HCT116 (cell line): ENCODE measurements around the gene TAF1. TPM values are rescaled to one million over a fixed set of nuclear protein-coding genes. Genes with fewer than 3 reads are reported as not detected.
A peak's percentile ranks its signal among the peaks of the same experiment; 100 is the strongest.

Experiments used
- ATAC-seq: fragments of 200-7000 bp; cut with Tn5 transposase; 2 replicates; pipeline ENCODE4 v1.9.1; 2020; ENCODE audit warnings: mild to moderate bottlenecking, moderate library complexity
- Bru-seq: library from RNA; stranded (reverse); fragments of 400-500 nt; gene quantifications from one replicate; lab custom pipeline; 2021; lab: Mats Ljungman, UMichigan
- BruChase-seq, 2 experiments: library from RNA; stranded (reverse); fragments of 400-500 nt; gene quantifications; one replicate each; lab custom pipeline; 2021; lab: Mats Ljungman, UMichigan
- BruUV-seq: library from RNA; stranded (reverse); fragments of 400-500 nt; replicated peaks from 2 replicates; lab custom pipeline; 2021; lab: Mats Ljungman, UMichigan
- CTCF ChIA-PET: fragments of 300-600 bp; sonication (Branson Sonifier 250); formaldehyde crosslinking; loops from one replicate; lab custom pipeline; 2021; ENCODE audit warnings: antibody characterized with exemption; lab: Charles Lee
- POLR2A ChIA-PET: fragments of 300-600, 350-600 bp; sonication (Branson Sonifier 250); formaldehyde crosslinking; loops from one replicate; lab custom pipeline; 2021; ENCODE audit warnings: antibody characterized with exemption; lab: Charles Lee
- RAD21 ChIA-PET, 2 experiments: fragments of 300-600 bp; sonication (Branson Sonifier 250); formaldehyde crosslinking; loops; one replicate each; lab custom pipeline; 2023; ENCODE audit warnings: low total read pairs in 2 of 2; ENCODE audit not compliant: uncharacterized antibody in 2 of 2, unreplicated experiment in 2 of 2, low non-redundant PET in 1 of 2; lab: Charles Lee
- DNase-seq: peaks from one replicate; pipeline ENCODE4 v3.0.0-alpha.2; 2010; ENCODE audit warnings: low read depth, low spot score
- H2AFZ ChIP-seq: fragments of 200-600 bp; shearing (Covaris generic), sonication (generic); 2 replicates; pipeline ENCODE4 v1.6.1; 2017; ENCODE audit warnings: low read depth, mixed run types, mixed read lengths, antibody characterized with exemption, low read length; ENCODE audit not compliant: poor library complexity, severe bottlenecking
- H3K27ac ChIP-seq: 2 replicates; pipeline ENCODE4 v1.5.1; 2012; ENCODE audit warnings: low read depth, low read length
- H3K27me3 ChIP-seq: fragments of 200-600 bp; sonication (generic); 2 replicates; pipeline ENCODE4 v1.6.1; 2016; ENCODE audit warnings: mixed run types, low read length, mixed read lengths; ENCODE audit not compliant: insufficient read depth
- H3K36me3 ChIP-seq, 2 experiments: fragments of 200-500 bp in 1 of 2; fragments of 200-600 bp in 1 of 2; sonication (Bioruptor generic) in 1 of 2; sonication (generic) in 1 of 2; 2 replicates each; pipeline versions ENCODE4 v1.5.1 to v1.6.1; 2014 to 2016; ENCODE audit warnings: low read length in 2 of 2, inconsistent platforms in 1 of 2, mixed read lengths in 1 of 2, mixed run types in 1 of 2; ENCODE audit not compliant: insufficient read depth in 2 of 2, control insufficient read depth in 1 of 2
- H3K4me1 ChIP-seq, 2 experiments: fragments of 200-600 bp in 1 of 2; sonication (generic) in 1 of 2; 2 replicates each; pipeline versions ENCODE4 v1.5.1 to v1.6.1; 2012 to 2017; ENCODE audit warnings: low read length in 2 of 2, inconsistent platforms in 1 of 2, mild to moderate bottlenecking in 1 of 2, mixed read lengths in 1 of 2, mixed run types in 1 of 2, moderate library complexity in 1 of 2; ENCODE audit not compliant: insufficient read depth in 2 of 2, control insufficient read depth in 1 of 2
- H3K4me2 ChIP-seq: fragments of 200-600 bp; sonication (generic); 2 replicates; pipeline ENCODE4 v1.6.1; 2017; ENCODE audit warnings: mixed run types, low read length, mixed read lengths
- H3K4me3 ChIP-seq, 2 experiments: fragments of 200-600 bp in 1 of 2; sonication (generic) in 1 of 2; replicated peaks in 1 of 2; 2 replicates each; pipeline ENCODE4 v1.5.1; 2011 to 2016; ENCODE audit warnings: low read length in 2 of 2, control low read depth in 1 of 2, low read depth in 1 of 2, mild to moderate bottlenecking in 1 of 2, mixed read lengths in 1 of 2, mixed run types in 1 of 2
- H3K79me2 ChIP-seq: fragments of 200-600 bp; sonication (generic); 2 replicates; pipeline ENCODE4 v1.6.1; 2017; ENCODE audit warnings: mild to moderate bottlenecking, mixed run types, low read length, moderate library complexity, mixed read lengths; ENCODE audit not compliant: insufficient read depth
- H3K9ac ChIP-seq: fragments of 200-600 bp; sonication (generic); 2 replicates; pipeline ENCODE4 v1.6.1; 2016; ENCODE audit warnings: low read length, mixed read lengths
- H3K9me2 ChIP-seq: fragments of 200-600 bp; sonication (generic), shearing (Covaris generic); 2 replicates; pipeline ENCODE4 v1.6.1; 2017; ENCODE audit warnings: mixed run types, mild to moderate bottlenecking, moderate library complexity; ENCODE audit not compliant: insufficient read depth
- H3K9me3 ChIP-seq, 2 experiments: fragments of 200-500 bp in 1 of 2; fragments of 200-600 bp in 1 of 2; sonication (Bioruptor generic) in 1 of 2; sonication (generic) in 1 of 2; 2 replicates each; pipeline ENCODE4 v1.6.1; 2014 to 2017; ENCODE audit warnings: low read length in 2 of 2, mixed read lengths in 2 of 2, inconsistent platforms in 1 of 2, low read depth in 1 of 2, mild to moderate bottlenecking in 1 of 2, mixed run types in 1 of 2, moderate library complexity in 1 of 2; ENCODE audit not compliant: control insufficient read depth in 1 of 2, insufficient read depth in 1 of 2
- H4K20me1 ChIP-seq: fragments of 200-600 bp; sonication (generic), shearing (Covaris generic); 2 replicates; pipeline ENCODE4 v1.6.1; 2017; ENCODE audit warnings: mixed run types, mild to moderate bottlenecking, moderate library complexity; ENCODE audit not compliant: insufficient read depth
- CBX3 ChIP-seq: IDR thresholded peaks from 2 replicates; pipeline ENCODE4 v1.6.1; 2012; ENCODE audit warnings: low read depth
- CEBPB ChIP-seq: IDR thresholded peaks from 2 replicates; pipeline ENCODE4 v1.6.1; 2012; ENCODE audit warnings: low read depth
- EZH2 ChIP-seq: fragments of 200-600 bp; sonication (generic); IDR thresholded peaks from 2 replicates; pipeline ENCODE4 v1.6.1; 2017; ENCODE audit warnings: antibody characterized with exemption, mixed run types
- EZH2phosphoT487 ChIP-seq: fragments of 200-600 bp; IDR thresholded peaks from 2 replicates; pipeline ENCODE4 v1.6.1; 2018; ENCODE audit warnings: antibody characterized with exemption, borderline replicate concordance
- JUND ChIP-seq: IDR thresholded peaks from 2 replicates; pipeline ENCODE4 v1.6.1; 2012
- POLR2AphosphoS5 ChIP-seq: IDR thresholded peaks from 2 replicates; pipeline ENCODE4 v1.6.1; 2011; ENCODE audit warnings: mild to moderate bottlenecking, low read depth, low read length, moderate library complexity
- RAD21 ChIP-seq: IDR thresholded peaks from 2 replicates; pipeline ENCODE4 v1.6.1; 2012; ENCODE audit warnings: low read depth, mild to moderate bottlenecking
- SP1 ChIP-seq: IDR thresholded peaks from 2 replicates; pipeline ENCODE4 v1.6.1; 2012; ENCODE audit warnings: low read depth
- ZFX ChIP-seq: fragments of 450-650 bp; IDR thresholded peaks from 2 replicates; pipeline ENCODE4 v1.6.1; 2017
- ZNF274 ChIP-seq: fragments of 200-500 bp; sonication (Bioruptor generic); IDR thresholded peaks from 2 replicates; pipeline ENCODE4 v1.6.1; 2014; ENCODE audit warnings: mild to moderate bottlenecking, low read depth, low read length, inconsistent platforms
- intact Hi-C: fragments of 100-400 bp; cut with micrococcal nuclease; formaldehyde crosslinking; loops from 2 replicates; pipeline ENCODE4 v1.10.0; 2022
- long read RNA-seq: library from polyadenylated mRNA; unstranded; transcript quantifications from one replicate; pipeline ENCODE4 v2.0.0, GENCODE V29; 2021; ENCODE audit not compliant: unreplicated experiment
- polyA plus RNA-seq: library from polyadenylated mRNA; unstranded; fragments of >200 nt; gene quantifications from 2 replicates; pipeline ENCODE4 v1.2.1, GENCODE V29; 2012; ENCODE audit warnings: missing spikeins
- total RNA-seq: library from RNA; stranded (reverse); gene quantifications from one replicate; pipeline ENCODE4 v1.2.1, GENCODE V29; 2021; ENCODE audit not compliant: unreplicated experiment
- TF ChIP-seq, protein P1 (sequence below): IDR thresholded peaks from 2 replicates; pipeline ENCODE4 v1.6.1; 2012; ENCODE audit warnings: low read depth
- TF ChIP-seq, protein P2 (sequence below): IDR thresholded peaks from 2 replicates; pipeline ENCODE4 v1.6.1; 2011; ENCODE audit warnings: mild to moderate bottlenecking, low read length, moderate library complexity; ENCODE audit not compliant: insufficient replicate concordance; ENCODE audit errors: extremely low read depth
- TF ChIP-seq, protein P3 (sequence below): IDR thresholded peaks from 2 replicates; pipeline ENCODE4 v1.6.1; 2012

Gene TAF1, protein sequence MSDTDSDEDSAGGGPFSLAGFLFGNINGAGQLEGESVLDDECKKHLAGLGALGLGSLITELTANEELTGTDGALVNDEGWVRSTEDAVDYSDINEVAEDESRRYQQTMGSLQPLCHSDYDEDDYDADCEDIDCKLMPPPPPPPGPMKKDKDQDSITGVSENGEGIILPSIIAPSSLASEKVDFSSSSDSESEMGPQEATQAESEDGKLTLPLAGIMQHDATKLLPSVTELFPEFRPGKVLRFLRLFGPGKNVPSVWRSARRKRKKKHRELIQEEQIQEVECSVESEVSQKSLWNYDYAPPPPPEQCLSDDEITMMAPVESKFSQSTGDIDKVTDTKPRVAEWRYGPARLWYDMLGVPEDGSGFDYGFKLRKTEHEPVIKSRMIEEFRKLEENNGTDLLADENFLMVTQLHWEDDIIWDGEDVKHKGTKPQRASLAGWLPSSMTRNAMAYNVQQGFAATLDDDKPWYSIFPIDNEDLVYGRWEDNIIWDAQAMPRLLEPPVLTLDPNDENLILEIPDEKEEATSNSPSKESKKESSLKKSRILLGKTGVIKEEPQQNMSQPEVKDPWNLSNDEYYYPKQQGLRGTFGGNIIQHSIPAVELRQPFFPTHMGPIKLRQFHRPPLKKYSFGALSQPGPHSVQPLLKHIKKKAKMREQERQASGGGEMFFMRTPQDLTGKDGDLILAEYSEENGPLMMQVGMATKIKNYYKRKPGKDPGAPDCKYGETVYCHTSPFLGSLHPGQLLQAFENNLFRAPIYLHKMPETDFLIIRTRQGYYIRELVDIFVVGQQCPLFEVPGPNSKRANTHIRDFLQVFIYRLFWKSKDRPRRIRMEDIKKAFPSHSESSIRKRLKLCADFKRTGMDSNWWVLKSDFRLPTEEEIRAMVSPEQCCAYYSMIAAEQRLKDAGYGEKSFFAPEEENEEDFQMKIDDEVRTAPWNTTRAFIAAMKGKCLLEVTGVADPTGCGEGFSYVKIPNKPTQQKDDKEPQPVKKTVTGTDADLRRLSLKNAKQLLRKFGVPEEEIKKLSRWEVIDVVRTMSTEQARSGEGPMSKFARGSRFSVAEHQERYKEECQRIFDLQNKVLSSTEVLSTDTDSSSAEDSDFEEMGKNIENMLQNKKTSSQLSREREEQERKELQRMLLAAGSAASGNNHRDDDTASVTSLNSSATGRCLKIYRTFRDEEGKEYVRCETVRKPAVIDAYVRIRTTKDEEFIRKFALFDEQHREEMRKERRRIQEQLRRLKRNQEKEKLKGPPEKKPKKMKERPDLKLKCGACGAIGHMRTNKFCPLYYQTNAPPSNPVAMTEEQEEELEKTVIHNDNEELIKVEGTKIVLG (N-terminal part only)
- total RNA-seq: 27.7 TPM
- polyA plus RNA-seq: 27.5 and 28.3 TPM in 2 replicates
- percentile 85 among the genes with signal in this experiment for Bru-seq, nascent RNA
- BruChase-seq, experiment 1, labeled RNA remaining after a 6-hour chase: percentile 93 among the genes with signal in this experiment
- percentile 89 among the genes with signal in this experiment for BruChase-seq, experiment 2, labeled RNA remaining after a 2-hour chase
- long read RNA-seq, full-length matches to known transcripts: 1 of 27 reads
- long read RNA-seq, partial matches to known transcripts: 16 of 27 reads
- long read RNA-seq, other reads (novel, unspliced or antisense): 10 of 27 reads

DNA sequence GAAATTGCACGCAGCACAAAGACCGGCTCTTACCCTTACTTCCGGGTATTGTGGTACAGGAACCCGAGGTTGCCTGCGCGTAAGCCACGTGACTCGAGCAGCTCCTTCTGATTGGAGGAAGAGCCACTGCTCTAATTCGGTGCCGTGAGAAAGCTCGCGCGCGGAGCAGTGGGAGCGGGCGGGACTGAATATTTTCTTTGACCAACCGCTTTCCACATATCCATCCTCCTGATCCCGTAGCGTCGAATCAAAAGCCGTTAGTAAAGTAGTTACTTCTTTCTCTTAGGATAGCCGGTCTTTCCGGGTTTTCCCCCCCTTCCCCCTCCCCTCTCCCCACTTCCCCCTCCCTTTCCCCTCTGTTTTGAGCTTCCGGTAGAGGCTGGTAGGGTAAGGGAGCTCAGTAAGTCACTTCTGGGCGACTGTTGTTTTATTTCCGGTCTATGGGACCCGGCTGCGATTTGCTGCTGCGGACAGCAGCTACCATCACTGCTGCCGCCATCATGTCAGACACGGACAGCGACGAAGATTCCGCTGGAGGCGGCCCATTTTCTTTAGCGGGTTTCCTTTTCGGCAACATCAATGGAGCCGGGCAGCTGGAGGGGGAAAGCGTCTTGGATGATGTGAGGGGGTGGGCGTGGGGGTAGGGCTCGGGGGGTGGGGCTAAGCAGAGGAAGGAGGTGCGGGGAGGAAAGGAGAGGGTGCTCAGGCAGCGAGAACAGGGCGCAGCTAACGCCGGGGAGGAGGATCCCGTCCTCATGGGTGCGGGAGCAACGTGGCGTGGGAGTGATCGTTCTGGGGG is at the start of gene TAF1:
Gene TAF1, plus strand, starts transcription at position 483 of the 799 bp plus-strand sequence. Its CDS starts 18 bp downstream, at position 501.
- DNase-seq (peak; percentile 94), ATAC-seq (peak; percentile 91)
- Histone ChIP-seq H4K20me1 (no peaks in the 10 kb centered on the region), H3K9me2 (no peaks in the 10 kb centered on the region), H2AFZ (no peak within 1 kb of the TSS), H3K4me2 (peak within 1 kb of the TSS; percentile 83), H3K27ac (peak within 1 kb of the TSS; percentile 86), H3K4me3 (peak within 1 kb of the TSS; percentile 80 to 84), H3K4me1 (peaks cover 3 to 15% of the 10 kb centered on the region in 2 experiments; a peak in 2 of 4 replicates), H3K9me3 (no peaks in the 10 kb centered on the region), H3K9ac (peak within 1 kb of the TSS; percentile 89), H3K27me3 (no peaks in the 10 kb centered on the region), H3K36me3 (no peaks in the 10 kb centered on the region; a peak in 1 of 4 replicates), H3K79me2 (peaks cover 34% of the 10 kb centered on the region)
- BruUV-seq: no TSS peak
- RAD21 ChIA-PET: no interaction called here
- intact Hi-C loops: no loop called here
- POLR2A ChIA-PET: interaction anchor here (0.6 to 1.4 kb wide), 6 partner anchors 14 to 325 kb away, joined by 3 to 8 read pairs (median 6); partner anchors contain the start of genes NONO and OGT
- CTCF ChIA-PET: interaction anchor here (0.6 kb wide), 1 partner anchor 27 kb away, joined by 3 read pairs; no protein-coding TSS in a partner anchor
- TF ChIP-seq SP1 (peak; percentile 53; the same call in 1 of the 2 replicates), EZH2 (no peak), JUND (no peak), POLR2AphosphoS5 (no peak; the same call in none of the 2 replicates), EZH2phosphoT487 (no peak), ZFX (no peak), CEBPB (no peak), ZNF274 (no peak), CBX3 (no peak), RAD21 (no peak)
- TF ChIP-seq, protein P1, sequence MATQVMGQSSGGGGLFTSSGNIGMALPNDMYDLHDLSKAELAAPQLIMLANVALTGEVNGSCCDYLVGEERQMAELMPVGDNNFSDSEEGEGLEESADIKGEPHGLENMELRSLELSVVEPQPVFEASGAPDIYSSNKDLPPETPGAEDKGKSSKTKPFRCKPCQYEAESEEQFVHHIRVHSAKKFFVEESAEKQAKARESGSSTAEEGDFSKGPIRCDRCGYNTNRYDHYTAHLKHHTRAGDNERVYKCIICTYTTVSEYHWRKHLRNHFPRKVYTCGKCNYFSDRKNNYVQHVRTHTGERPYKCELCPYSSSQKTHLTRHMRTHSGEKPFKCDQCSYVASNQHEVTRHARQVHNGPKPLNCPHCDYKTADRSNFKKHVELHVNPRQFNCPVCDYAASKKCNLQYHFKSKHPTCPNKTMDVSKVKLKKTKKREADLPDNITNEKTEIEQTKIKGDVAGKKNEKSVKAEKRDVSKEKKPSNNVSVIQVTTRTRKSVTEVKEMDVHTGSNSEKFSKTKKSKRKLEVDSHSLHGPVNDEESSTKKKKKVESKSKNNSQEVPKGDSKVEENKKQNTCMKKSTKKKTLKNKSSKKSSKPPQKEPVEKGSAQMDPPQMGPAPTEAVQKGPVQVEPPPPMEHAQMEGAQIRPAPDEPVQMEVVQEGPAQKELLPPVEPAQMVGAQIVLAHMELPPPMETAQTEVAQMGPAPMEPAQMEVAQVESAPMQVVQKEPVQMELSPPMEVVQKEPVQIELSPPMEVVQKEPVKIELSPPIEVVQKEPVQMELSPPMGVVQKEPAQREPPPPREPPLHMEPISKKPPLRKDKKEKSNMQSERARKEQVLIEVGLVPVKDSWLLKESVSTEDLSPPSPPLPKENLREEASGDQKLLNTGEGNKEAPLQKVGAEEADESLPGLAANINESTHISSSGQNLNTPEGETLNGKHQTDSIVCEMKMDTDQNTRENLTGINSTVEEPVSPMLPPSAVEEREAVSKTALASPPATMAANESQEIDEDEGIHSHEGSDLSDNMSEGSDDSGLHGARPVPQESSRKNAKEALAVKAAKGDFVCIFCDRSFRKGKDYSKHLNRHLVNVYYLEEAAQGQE: no peak
- TF ChIP-seq, protein P2, sequence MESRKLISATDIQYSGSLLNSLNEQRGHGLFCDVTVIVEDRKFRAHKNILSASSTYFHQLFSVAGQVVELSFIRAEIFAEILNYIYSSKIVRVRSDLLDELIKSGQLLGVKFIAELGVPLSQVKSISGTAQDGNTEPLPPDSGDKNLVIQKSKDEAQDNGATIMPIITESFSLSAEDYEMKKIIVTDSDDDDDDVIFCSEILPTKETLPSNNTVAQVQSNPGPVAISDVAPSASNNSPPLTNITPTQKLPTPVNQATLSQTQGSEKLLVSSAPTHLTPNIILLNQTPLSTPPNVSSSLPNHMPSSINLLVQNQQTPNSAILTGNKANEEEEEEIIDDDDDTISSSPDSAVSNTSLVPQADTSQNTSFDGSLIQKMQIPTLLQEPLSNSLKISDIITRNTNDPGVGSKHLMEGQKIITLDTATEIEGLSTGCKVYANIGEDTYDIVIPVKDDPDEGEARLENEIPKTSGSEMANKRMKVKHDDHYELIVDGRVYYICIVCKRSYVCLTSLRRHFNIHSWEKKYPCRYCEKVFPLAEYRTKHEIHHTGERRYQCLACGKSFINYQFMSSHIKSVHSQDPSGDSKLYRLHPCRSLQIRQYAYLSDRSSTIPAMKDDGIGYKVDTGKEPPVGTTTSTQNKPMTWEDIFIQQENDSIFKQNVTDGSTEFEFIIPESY: no peak
- TF ChIP-seq, protein P3, sequence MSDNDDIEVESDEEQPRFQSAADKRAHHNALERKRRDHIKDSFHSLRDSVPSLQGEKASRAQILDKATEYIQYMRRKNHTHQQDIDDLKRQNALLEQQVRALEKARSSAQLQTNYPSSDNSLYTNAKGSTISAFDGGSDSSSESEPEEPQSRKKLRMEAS: peak; percentile 56; the same call in 1 of the 2 replicates
